ENCODE data around the gene SNX15.

Gene SNX15

GRCh38 chr11:65058012-65058411, 30.8 kb downstream of the SNX15 start:
- no peak for DNase-seq

- DNase-seq = no peak
Measured at GRCh38 chr11:65058419-65059054, 31.3 kb downstream of the SNX15 start, which contains the start of gene NAALADL1. Gene NAALADL1, minus strand, starts transcription at chr11:65058553. Its CDS starts 32 bp downstream, at chr11:65058521.

- DNase-seq = no peak
Measured at GRCh38 chr11:65059523-65059922, 32.3 kb downstream of the SNX15 start.

GRCh38 chr11:65059959-65060824, 33.0 kb downstream of the SNX15 start:
- no peak for DNase-seq

- peak; percentile 50 for DNase-seq
Measured at GRCh38 chr11:65060913-65061408, 33.7 kb downstream of the SNX15 start.

- DNase-seq = no peak
Measured at GRCh38 chr11:65063532-65063931, 36.3 kb downstream of the SNX15 start.

- no peak for DNase-seq
Measured at GRCh38 chr11:65064847-65065240, 37.6 kb downstream of the SNX15 start.

GRCh38 chr11:65065851-65066250, 38.6 kb downstream of the SNX15 start:
- DNase-seq = no peak

- DNase-seq = no peak
Measured at GRCh38 chr11:65066315-65066714, 39.1 kb downstream of the SNX15 start.

GRCh38 chr11:65066805-65067291, 39.6 kb downstream of the SNX15 start:
- DNase-seq = no peak

- DNase-seq = no peak
Measured at GRCh38 chr11:65067446-65067845, 40.2 kb downstream of the SNX15 start.

- DNase-seq = peak; percentile 55
Measured at GRCh38 chr11:65069217-65069616, 42.0 kb downstream of the SNX15 start.

GRCh38 chr11:65071907-65072630, 44.8 kb downstream of the SNX15 start:
- no peak for DNase-seq

GRCh38 chr11:65072631-65072966, 45.4 kb downstream of the SNX15 start:
- no peak for DNase-seq

- no peak for DNase-seq
Measured at GRCh38 chr11:65077451-65077850, 50.2 kb downstream of the SNX15 start.

GRCh38 chr11:65078151-65078550, 50.9 kb downstream of the SNX15 start:
- DNase-seq = peak; percentile 34

GRCh38 chr11:65078786-65079342, 51.6 kb downstream of the SNX15 start:
- no peak for DNase-seq

GRCh38 chr11:65083134-65083833, 56.0 kb downstream of the SNX15 start:
- DNase-seq = no peak

- peak; percentile 97 for DNase-seq
Measured at GRCh38 chr11:65083834-65084597, 56.8 kb downstream of the SNX15 start, which contains the start of the genes CDCA5 and ZFPL1. Gene CDCA5, minus strand, starts transcription at chr11:65084040. Its CDS starts 62 bp downstream, at chr11:65083978. Gene ZFPL1, plus strand, starts transcription at chr11:65084222. Its CDS starts 477 bp downstream, at chr11:65084699.

GRCh38 chr11:65084598-65085375, 57.5 kb downstream of the SNX15 start:
- no peak for DNase-seq
